Fibroblast of skin of back (primary cell): ENCODE results near the gene CNGB1.

Experiments used
- DNase-seq: peaks from one replicate; pipeline ENCODE4 v3.0.0-alpha.2; 2013

The CNGB1 gene

DNA sequence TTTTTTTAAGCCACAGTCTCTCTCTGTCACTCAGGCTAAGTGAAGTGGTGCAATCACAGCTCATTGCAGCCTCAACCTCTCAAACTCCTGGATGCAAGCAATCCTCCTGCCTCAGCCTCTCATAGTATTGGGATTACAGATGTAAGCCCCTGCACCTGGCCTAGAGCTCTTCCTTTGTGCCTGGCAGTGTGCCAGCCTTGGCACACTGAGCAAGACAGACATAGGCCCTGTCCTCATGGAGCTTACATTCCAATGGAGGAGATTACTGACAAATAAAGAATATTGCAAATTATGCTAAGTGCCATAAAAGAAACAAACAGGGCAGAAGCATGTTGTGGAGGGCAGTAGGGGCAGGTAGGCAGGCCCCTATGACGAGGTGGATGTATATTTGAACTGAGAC is 920 bp upstream of the CNGB1 start:
- no peak for DNase-seq

DNA sequence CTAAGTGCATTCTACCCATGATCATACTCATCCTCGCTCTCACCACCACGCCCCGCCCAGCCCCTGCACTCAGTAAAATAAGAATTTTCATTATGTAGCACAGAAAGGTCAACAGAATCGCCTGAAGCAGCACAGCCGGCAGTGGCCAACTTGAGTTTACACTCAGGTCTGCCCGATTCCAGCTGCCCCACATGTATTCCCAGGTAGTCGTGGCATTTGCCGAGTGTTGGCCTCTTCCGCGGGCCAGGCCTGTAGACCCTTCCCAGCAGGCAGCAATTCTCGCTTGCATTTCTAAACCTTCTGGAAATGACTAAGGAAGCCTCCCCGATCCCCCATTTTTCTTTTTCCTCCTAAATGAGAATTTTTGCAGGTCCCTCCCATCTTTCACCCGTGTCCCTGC is 609 bp downstream of the CNGB1 start:
- DNase-seq, result no peak

DNA sequence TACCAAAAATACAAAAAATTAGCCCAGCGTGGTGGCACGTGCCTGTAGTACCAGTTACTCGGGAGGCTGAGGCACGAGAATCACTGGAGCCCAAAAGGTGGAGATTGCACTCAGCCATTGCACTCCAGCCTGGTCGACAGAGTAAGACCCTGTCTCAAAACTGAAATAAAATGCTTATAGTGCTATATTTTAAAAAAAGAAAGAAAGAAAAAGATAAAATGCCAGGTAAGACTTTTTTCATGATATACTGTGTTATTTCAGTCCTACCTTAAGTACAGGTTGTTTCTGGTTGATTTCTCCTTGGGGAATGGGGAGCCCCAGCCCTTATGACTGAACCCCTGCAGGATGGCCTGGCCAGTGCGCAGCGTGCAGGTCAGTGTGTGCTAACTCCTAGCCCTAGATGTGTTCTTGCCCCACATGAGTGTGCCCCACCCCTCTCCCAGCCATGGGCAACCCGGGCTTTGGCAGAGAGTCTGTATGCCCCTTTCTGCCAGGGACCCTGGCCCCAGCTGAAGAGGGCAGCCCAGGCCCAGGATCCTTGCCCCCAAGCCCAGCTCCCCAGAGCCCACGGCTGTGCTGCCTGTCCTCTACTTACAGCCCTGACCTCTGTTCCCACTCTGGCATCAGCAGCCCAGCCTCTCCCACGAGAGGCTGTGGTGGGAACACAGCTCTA is 1.3 kb downstream of the CNGB1 start:
- DNase-seq, result no peak

GRCh38 chr16:57967916-57968315 is 3.0 kb downstream of the CNGB1 start:
- no peak for DNase-seq

GRCh38 chr16:57966986-57967385 is 3.9 kb downstream of the CNGB1 start:
- DNase-seq, result no peak

GRCh38 chr16:57966204-57966771 is 4.6 kb downstream of the CNGB1 start:
- DNase-seq, result no peak

DNA sequence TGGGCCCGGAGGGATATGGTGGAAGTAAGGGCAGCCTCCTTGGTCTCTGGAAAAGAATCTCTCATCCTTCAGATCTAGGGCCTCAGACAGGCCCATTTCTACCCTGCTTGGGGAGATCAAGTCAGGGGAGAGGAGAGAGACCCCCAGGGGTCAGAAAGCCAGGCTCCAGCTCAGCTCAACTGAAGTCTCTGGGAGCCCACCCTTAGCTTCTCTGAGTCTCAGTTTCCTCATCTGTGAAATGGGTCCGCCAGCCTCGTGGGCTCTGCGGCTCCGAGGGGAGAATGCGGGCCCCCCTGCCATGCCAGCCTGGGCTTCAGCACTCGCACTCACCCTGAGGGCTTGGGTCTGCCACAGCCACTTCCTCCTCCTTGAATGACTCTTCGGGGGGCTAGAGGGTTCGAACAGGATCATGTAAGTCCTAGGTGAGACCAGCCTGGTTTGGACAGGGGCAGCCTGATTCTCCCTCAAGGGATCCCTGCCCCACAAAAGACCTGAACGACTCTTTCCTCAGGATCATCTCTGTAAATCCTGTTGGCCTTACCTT is 6.7 kb downstream of the CNGB1 start:
- DNase-seq, result no peak

DNA sequence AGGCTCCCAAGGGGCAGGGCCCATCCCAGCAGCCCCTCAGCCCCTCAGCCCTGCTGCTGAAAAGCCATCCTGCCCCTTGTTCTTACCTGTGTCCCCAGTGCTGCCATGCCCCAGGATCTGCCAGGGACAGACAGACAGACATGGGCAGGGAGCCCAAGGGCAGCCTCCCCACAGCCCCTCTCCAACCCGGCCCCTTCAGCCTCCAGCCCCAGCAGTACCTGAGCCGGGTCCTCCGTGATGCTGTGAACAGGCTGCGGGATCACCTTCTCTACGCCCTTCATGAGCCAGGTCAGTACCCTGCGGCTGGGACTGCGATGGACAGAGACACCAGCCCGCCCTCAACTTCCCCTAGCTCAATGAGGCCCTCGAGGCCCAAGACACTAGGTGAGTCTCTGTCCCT is 8.2 kb downstream of the CNGB1 start:
- DNase-seq, result no peak

DNA sequence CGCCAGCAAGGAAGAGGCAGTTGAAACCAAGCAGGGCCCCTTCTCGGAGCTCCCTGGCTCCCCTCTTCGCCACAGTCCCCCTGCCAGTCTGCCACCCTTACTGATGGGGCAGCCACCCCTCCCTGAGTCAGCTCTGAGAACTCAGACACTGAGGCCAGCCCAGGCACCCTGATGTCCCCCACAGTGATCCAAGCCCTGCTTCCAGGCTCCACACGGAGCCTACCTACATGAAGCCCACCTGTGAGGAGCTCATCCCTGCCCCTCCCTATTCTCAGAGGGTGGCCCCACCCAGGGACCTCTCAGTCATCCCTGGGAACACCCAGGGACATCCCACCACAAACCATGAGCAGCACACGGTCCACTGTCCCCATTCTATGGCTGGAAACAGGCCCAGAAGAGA is 8.9 kb downstream of the CNGB1 start:
- no peak for DNase-seq

- DNase-seq, result no peak
These were observed 9.4 kb downstream of the CNGB1 start for GRCh38 chr16:57961538-57961937.

GRCh38 chr16:57960826-57961472 is 10.0 kb downstream of the CNGB1 start:
- DNase-seq, result no peak

- no peak for DNase-seq
These were observed 10.6 kb downstream of the CNGB1 start for GRCh38 chr16:57960310-57960709.

DNA sequence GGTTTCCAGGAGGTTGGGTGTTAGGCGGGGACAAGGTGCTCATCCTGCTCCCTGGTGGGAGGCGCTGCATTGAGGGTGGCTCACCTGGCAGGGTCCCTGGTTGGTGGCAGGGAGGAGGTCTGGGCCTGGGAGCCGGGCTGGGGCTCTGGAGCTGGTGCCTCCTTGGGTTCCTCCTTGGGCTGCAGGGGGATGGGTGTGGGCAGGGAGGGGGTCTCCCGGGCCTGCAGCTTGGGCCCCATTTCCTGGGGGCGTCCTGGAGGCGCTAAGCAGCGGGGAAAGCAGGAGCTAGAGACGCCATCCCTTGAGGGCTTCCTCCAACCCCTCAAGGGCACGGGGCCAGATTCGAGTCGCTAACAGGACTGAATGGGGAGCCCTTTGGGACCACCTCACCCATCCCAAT is 11.1 kb downstream of the CNGB1 start:
- no peak for DNase-seq

- no peak for DNase-seq
These were observed 11.8 kb downstream of the CNGB1 start for GRCh38 chr16:57959121-57959520.

DNA sequence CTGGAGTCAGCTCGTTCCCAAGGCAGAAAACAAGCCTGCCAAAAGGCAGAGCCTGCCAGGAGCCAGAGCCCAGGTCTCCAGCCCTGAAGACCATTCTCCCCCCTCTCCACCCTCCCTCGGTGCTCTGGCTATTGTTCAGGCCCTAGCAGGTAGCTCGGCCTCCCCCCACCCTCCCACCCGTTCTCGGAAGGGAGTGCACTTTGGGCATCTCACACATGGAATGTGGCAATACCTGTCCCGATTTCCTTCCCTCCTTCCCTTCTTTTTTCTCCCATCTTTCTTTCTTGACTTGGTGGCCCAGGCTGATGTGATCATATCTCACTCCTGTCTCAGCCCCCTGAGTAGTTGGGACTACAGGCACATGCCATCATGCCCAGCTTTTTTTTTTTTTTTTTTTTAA is 12.4 kb downstream of the CNGB1 start:
- DNase-seq, result no peak

DNA sequence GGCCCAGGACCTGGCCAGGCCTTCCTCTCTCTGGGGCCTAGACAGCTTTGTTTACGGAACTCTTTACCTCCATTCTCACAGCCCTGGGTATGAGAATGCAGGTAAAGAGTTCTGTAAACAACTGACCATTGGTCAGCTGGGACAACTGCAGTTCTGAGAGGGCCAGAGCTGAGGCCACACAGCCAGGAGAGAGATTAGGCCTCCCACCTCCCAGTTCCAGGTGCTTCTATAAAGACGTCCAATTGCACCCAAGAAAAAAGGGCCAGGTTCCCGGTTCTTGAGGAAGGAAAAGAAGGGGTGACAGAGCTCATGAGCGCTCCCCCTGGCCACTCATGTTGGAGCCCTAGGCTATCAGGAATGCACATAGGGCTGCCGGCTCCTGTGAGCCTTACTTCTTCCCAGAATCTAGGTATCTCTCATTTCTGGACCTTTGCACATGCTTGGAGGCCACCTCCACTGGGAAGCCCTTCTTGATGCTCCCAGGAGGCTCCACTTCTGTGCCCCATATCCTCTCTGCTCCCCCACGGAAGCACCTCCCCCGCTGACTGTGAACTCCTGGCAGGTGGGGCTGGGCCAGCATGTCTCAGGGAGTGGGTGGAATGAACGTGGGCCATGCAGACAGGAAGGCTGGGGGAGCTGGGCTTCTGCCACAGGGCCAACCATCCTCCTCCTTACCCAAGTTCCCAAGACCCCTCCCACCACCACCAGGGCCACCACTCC is 13.1 kb downstream of the CNGB1 start:
- DNase-seq, result no peak

DNA sequence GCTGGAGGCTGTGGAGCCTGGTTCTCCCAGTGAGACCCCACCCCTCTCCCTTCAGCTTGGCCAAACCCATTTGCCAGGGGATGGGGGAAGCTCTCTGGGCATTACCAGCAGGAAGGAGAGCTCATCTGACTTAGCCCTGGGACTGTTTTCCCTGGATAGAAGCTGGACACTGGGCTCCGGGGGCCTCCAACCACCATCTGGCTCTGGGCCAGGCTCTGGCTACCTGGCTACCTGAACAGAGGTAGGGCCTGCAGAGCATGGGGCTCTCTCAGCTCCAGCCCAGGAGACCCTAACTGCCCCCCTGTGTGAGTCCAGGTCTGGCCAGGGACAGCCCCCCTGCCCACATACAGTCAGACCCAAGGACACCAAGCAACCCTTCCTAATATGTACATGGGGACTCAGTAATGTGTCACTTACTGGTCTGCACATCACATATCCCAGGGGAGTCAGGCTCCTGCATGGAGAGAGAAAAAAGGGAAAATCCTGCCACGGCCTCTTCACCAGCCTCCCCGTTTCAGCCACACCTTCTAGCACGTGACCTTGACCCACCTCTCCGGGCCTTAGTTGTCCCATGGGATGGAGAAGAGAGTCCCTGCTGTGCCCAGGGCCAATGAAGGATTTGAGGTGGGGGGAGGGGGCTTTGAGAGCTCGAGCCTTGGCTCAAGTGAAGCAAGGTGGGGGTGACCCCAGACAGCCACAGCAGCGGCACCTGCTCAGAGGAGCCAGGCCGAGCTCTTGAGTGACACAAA is 13.8 kb downstream of the CNGB1 start:
- no peak for DNase-seq

DNA sequence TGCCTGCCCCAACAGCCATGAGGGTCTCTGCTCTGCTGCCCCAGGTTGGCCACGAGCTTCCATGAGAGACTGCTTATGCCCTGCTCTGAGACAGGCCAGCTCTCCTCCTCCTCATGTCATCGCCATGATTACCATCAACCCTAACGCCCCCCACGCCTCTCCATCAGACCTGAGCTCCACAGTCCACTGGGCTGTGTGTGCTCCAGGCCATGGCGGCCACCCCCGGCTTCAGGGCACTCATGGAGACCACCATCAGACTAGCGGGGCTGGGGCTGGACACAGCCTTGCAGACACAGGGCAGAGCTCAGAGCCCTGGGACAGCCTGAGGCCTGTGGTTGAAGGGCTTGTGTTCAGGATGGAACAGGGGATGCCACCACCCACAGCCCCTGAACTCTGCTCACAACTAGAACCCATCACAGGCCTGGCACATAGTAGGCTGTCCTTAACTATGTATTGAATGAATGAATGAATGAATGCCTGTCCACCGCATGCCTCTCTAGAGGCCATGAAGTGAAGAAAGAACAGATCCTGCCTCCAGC is 14.6 kb downstream of the CNGB1 start:
- no peak for DNase-seq

- no peak for DNase-seq
These were observed 15.2 kb downstream of the CNGB1 start for GRCh38 chr16:57955572-57956188.

DNA sequence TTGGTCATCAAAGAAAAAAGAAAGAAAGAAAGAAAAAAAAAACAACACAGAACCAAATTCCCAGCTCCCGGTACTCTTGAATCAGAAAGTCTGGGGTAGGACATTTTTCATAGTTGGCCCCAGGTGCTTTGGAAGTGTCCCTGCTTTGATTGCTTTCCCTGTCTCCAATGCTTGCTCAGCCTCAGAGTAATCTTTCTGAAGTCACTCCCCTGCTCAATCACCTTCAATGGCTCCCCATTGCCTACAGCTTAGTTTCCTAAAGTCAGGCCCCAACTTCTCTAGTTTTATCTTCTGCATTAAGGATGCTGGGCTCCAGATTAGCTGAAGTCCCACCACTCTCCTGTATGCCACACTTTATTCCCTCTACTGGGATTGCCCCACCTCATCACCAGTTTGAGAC is 17.1 kb downstream of the CNGB1 start:
- no peak for DNase-seq

- no peak for DNase-seq
These were observed 18.0 kb downstream of the CNGB1 start for GRCh38 chr16:57952909-57953308.
